ENCODE results near the gene LRG1.

The LRG1 gene, protein sequence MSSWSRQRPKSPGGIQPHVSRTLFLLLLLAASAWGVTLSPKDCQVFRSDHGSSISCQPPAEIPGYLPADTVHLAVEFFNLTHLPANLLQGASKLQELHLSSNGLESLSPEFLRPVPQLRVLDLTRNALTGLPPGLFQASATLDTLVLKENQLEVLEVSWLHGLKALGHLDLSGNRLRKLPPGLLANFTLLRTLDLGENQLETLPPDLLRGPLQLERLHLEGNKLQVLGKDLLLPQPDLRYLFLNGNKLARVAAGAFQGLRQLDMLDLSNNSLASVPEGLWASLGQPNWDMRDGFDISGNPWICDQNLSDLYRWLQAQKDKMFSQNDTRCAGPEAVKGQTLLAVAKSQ

DNA sequence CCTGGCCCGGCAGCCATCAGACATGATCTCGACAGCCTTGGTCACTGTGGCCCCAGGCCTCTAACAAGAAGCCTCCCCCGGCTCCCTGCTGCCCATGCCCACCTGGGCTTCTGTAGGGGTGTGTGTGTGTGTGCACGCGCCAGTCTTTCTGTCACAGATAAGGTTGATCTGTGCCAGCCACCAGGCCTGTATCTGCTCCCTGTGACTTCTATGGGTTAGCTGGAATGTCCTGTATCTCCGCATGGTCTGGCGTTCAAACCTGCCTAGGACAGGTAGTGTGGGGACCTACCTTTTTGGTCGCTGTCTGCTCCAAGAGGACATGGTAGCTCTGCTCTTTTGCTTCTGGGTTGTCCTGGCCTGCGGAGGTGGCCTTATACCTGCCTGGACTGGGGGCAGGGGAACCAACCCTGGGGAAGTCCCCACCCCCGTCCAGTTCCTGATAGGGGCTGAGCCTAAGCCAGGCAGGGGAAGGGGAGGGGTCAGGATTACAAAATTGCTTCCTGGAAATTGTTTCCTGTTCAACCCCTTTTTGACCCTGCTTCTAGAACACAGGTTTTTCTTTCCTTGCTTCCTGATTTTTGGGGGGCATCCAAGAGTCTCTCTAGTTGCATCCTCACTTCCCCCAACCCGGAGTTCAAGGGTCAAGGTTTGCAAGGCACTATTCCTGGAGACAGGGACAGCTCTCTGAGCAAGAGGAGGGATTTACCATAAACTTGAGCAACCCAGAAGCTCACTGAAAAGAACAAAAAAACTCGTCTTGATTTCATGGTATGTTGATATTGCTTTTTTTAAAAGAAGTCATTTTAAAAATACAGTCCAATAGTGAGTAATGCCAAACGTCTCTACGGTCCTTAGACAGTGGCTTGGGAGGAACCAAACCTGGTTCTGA is at the start of gene LRG1:
Gene LRG1 (minus strand): TSS at position 344 of the 889 bp plus-strand sequence. CDS start 23 bp downstream, at position 321.
- no peak for DNase-seq

DNA sequence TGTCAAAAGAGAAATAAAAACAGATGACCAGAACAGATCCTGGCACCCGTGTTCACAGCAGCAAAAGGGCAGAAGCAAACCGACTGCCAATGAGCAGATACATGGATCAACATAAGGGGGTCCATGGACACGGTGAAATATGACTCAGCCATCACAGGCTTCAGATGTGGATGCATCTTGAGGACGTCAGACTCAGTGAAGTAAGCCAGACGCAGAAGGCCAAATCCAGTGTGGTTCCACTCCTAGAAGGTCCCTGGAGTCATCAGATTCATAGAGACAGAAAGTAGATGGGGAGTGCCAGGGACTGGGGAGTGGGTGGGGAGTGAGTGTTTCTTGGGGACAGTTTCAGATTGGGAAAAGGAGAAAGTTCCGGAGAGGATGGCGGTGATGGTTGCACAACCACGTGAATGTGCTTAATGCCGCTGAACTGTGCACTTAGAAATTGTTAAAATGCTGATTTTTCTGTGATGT is 48.5 kb upstream of the LRG1 start:
- DNase-seq: no peak

DNA sequence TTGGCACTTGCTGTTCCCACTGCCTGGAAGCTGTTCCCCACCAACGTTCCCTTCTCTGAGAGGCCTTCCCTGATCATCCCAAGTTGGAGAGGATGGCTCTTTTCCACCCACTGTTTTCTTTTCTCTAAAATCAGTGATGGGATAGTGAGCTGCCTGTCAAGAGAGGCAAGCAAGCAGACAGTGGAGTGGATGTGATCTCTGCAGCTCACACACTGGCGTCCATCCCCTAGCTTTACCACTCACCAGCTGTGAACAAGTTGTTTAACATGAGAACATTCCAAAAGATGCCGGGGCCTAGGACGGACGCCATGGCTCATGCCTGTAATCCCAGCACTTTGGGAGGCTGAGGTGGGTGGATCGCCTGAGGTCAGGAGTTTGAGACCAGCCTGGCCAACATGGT is 47.7 kb upstream of the LRG1 start:
- DNase-seq: no peak

DNA sequence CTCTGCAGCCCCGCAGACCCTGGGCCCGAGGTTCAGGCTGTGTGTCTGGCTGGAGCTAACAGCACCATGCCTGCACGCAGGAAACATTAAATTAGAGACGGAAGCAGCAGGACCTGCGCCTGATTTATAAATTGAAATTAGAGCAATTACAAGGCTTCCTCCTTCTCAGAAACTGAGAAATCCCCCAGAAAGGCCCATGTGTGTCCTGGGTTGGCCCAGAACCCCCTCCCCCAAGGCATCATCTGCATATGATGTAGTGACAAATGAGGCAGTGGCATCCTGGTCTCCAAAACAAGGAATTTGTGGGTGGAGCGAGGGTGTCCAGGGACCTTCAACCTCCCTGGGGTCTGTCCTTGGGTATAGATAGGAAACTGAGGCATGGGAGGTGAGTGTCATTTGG is 46.9 kb upstream of the LRG1 start:
- DNase-seq: no peak

DNA sequence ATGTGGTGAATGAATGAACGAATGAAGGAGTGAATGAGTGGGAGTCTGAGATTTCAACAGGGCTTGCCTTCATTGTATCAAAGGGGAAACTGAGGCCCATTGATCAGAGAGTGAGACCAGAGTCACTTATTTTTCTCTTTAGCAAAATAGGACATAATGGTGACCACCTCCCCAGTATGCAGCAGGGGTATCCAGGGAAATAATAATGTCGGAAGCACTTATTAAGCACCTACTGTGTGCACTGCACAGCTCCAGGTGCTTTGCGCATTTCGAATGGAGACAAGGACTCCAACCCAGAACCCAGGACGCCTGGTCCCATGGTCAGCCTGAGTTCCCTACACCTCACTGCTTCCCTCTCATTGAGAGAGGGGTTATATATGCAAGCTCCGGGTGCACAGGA is 46.4 kb upstream of the LRG1 start:
- no peak for DNase-seq

DNA sequence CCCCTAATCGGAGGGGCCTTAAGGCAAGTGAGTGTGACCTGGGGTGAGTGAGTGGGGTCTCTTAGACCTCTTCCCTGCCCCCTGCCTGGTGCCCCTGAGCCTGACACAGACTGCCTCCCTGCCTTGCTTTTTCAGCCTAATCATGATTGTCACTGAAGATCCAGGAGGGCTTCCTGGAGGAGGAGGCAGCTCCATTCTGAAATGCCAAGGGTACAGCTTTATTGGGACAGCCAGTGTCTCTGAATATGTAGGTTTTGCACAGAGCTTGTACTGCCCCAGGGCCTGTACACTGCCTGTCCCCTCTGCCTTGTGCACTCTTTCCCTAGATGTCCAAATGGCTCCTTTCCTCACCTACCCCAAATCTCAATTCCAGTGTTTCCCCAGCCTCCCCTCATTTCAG is 45.7 kb upstream of the LRG1 start:
- DNase-seq: no peak

DNA sequence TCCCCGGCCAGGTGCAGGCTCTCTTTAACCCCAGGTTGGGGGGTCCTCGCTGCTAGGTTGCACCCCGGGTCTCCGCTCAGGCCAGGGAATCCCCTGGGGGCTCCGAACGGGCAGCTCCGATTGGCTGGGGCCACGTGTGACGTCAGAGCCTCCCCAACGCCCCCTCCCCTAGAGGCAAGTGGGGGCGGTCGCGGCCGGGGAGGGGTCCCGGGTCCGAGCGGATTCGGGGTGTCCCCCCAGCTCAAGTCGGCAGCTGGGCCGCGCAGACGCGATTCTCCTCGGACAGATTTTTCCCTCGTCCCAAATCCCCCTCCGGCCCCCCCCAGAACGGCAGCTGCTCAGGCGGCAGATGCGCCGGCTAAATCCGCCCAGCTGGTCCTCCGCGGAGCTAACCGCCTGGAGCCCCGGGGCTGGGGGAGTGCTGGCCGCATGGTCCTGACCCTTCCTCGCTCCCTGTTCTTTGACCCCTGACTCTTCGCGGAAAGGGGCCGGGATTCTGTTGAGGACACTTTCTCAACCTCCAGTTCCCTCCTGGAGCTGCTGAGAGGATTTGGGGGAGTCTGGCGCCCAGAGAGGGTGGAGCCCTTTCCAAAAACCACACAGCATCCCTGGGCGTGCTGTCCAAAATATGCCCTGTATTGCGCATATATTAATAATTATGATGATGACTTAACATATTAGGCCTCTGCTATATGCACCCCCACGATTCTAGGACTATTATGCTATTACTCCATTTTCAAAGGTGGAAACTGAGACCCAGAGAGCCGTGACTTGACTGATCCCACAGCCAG is 45.0 kb upstream of the LRG1 start:
- DNase-seq: peak; percentile 44

DNA sequence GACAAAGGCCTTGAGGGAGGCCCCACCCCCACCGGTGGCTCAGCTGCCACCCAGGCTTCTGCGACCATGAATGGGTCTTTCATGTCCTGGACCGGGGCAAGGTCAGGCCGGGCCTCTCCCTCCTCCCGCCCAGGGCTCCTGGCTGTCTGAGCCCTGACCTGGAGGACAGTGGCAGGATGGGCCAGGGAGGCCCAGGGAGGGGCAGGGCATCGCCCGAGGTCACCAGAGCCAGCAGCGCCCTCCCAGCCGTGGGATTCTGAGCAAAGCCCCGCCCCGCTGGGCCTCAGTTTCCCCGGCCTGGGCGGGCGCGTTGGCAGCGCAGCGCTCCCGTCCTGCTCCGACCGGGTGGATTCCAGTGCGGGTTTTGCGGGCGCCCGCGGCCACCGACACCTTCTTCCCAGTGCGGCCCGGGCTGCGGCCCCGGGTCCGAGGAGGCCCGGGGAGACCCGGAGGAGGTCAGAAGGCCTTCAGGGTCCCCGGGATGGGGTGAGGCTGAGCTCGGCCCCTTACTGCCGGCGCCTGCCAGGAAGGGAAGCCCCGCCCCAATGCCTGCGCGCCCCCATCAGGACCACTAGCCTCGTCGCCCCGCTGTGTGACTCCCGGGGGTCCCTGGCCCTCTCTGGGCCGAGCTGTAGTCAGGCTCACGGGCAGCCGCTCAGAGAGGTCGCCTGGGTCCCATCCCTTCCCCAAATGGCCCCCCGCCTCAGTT is 44.3 kb upstream of the LRG1 start:
- DNase-seq: no peak

DNA sequence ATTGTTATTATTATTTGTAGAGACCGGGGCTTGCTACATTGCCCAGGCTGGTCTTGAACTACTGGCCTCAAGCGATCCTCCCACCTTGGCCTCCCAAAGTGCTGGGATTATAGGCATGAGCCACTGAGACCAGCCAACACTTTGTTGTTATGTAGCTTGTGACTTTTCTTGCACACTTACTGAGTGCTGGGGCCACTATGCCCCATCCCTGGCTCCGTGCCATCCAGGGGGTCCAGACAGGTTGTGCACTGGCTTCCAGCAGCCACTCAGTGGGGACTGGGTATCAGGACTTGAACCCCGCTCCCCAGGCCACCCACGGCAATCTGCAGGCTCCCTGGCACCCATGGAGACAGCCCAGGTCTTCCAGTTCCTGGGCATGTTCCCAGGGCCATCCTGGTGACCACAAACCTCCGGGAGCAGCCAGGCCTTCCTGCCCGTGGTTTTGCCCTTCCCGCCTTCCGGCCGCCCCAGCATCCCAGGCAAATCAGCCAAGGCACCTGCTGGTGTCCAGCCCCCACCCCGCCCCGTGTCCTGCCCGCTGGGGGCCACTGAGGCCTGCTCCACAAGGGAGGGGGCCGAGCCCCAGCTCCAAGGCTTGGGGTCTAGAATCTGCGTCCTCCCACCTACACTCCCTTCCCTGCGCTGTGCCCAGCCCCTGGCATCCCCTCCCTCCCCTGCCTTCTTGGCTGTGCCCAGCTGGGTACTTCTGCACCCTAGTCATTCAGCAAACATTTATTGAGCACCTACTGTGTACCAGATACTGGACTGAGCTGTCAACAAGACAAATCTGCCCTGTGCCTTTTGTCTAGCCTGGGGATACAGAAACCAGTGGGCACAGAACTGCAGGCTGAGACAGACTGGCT is 43.4 kb upstream of the LRG1 start:
- no peak for DNase-seq

DNA sequence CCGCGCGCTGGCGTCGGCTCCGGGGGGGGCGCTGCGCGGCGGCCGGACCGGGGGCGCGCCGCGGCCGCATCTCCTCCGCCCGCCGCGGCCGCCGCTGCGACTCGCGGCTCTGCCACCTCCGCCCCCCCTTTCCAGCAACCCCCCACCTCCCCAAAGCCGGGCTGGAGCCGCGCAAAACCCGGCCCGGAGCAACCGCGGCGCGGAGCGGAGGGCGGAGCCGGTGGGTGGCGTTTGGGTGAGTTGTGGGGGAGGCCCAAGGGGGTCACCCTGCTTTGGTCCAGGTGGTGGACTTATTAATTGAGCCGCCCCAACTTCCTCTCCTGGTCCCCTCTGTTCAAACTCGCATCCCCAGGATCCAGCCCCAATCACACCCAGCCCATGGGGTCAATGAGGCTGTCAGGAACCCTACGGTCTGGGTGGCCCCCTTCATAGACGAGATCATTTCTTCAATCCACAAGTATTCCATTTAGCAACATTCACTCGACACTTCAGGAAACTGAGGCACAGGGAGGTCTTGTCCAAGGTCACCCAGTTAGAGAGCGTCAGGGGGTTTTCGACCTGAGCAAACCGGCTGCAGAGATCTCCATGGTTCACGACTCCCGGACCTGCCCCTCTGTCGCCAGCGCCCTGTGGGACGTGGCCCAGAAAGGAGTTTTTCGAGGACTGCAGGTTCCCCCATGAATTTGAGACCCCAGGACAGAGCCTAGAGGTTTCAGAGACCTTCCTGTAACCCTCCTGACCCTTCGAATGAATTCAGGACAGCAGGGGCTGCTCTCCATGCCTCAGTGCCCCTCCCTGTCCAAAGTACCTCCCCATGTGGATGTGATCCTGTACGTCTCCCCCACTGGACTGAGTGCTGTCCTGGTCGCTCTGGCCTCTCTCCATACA is 42.1 kb upstream of the LRG1 start:
- DNase-seq: peak; percentile 13

DNA sequence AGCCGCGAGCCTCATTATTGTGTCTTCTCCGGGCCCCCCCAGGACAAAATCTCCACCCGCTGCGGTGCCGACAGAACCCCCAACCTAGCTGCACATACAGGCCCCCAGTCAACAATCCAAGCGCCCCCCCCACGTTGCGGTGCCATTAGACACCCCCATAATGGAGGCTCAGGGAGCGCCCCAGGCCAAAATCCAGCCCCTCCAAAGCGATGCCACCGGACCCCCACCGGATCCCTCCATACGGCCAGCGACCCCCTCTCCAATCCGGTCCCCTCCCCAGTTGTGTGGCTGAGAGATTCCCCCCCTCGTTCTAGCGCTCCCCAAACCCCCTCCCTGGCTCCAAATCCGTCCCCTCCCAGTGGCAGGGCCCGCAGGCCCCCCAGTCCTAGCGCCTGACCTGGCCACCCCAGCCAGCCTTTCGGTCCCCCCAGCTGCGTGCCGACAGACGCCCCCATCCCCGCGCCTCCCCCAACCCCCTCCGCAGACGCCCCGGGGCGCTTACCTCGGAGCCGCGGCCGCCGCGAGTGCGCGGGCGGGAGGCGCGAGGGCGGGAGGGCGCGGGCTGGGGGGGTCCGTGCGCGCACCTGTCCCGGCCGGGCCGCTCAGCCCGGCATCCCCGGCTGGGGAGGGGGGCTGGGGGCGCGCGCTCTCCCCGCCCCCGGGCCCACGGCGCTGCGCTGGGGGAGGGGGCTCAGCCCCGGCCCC is 41.3 kb upstream of the LRG1 start:
- DNase-seq: no peak

DNA sequence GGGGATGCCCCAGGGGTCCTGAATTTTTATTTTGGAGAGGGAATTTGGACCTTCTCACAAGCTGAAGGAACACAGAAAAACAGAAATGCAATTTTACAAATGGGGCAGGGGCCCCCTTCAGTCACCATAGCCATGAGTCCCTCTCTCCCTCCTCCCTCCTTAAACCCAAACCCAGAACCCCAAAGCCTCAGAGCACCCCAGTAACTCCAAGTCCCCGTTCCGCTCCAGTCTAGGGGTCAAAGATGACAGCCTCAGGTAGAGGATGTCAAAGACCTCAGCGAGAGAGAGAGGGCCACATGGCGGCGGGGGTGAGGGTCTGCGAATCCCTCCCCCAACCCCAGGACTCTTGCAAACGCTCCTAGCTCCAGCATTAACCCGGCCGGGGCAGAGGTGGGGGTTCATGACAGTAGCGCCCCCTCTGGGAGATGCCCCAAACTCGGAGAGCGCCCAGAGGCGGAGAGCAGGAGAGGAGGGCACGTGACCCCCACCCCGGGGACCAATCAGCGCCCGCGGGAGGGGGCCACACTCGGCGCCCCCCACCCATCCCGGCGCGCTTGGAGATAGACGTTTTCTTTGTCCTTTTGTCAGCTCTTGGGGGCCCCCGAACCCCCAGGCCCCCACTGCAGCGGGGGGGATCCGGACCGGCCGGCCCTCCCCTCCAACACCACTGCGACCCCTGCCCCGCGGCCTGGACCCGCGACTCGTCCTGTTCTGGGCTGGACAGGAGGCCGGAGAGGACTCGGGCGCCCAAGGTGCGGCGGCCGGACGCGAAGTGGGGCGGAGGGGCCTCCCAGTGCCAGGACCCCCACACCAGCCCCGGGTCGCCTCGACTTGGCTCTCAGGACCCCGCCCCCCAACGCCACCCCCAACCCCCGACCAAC is 40.4 kb upstream of the LRG1 start:
- DNase-seq: no peak

DNA sequence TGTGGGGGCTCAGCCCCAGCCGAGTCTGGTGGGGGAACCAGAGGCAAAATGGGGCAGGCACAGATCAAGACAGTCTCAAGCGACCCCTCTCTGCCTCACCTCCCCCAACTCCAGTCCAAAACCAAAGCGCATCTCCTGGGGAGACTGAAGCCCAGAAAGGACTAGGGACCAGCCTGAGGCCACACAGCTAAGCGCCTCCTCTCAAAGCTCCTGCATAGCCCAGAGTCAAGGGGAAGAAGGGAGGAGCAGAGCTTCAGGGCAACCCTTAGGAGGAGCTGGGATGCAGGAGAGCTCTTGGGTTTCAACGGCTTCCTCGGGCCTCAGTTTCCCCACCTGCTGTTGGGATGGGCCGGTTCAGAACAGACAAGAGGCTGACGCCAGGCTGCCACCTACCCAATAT is 39.6 kb upstream of the LRG1 start:
- no peak for DNase-seq

DNA sequence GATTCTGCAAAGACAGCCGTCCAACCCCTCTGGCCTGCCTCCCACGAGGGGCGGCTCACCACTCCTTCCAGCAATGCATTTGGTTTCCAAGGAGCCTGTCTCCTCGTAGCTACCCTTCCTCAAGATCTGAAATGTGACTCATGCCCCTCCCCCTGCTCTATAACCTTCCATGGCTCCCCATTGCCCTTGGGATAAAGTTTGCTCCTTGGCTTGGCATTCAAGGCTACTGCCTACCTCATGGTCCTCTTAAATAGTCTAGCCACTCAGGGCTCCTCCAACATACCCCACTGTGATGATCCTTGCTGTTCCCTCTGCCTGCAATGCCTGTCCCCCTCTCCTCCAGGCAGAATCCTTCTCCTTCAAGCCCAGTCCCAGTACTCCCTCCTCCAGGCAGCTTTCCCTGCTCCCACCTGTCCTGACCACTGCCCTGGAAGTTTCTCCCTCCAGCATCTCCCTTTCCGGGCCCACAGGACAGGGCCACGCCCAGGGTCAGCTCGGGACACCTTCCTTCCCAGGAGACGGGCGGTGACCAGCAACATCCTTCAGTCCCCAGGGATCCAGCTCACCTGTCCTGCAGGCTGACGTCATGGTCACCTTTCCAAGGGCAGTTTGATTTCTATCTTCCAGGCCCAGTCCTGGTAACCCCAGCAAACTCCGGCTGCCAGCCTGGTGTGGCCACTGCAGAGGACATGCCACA is 38.9 kb upstream of the LRG1 start:
- DNase-seq: no peak

DNA sequence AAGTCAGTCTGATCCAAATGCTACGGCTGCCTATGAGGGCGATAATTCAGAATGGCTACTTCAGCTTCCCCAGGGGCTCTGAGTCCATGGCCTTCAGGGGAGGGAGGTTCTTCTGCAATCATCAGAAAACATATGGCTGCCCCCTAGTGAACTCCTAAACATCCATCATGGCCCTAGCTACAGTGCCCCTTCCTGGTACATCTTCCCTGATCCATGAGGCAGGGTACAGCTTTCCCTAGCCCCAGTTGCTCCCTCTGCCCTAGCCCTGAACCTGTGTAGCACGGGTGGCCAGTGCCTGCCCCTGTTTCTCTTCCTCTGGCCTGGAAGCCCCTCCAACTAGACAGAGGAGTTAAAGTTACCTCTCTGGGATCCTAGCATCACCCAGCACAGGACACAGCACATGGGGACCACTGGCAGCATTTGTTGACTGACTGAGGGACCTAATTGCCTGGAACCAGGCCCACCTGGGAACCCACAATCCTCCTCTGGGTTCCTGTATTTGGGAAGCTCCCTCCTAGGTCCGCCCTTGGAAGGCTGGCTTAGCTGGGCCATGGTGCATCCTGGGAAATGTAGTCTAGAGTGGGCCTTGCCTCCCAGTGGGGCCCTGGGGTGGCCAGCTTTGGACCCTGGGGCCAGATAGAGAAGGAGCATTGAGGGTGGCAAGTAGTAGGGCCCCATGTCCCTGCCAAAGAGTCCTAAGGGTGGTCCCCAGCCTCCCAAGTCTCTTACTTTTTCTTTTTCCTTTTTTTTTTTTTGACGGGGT is 37.4 kb upstream of the LRG1 start:
- DNase-seq: no peak

DNA sequence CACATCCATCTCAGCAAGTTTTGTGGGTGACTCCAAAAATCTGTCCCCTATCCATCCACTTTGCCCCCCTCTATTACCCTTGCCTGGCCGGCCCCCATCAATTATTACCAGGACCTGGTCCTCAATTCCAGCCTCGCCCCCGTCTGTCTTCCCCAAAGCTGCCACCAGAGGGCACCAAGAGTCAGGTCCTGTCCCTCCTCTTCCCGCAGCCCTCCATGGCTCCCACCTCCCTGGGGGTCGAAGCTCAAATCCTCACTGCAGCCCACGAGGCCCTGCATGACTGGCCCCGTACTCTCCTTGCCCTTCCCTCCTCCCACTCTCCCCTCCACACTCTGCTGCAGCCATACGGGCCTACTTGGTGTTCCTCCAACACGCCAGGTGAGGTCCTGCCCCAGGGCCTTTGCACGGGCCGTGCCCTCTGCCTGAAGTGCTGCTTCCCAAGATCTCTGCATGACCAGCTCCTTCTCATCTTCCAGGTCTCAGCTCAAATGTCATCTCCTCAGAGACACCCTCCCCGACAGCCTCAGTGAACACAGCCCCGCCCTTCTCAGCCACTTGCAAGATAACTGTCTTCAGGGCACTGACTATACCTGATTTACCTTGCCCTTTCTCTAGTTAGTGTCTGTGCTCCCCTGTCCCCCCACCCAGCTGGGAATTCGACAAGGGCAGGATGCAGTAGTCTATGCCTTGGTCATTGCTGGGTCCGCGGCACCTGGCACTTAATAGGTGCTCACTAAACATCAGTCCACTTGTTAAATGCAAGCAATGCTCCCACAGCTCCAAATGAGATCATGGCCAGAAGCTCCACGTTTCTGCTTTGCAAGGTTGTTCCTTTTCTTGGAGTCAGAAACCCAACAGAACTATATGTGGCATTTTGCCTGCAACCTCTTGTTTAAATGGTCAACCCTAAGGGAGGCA is 36.4 kb upstream of the LRG1 start:
- DNase-seq: peak; percentile 7
